ENCODE results near the gene DENND1B.

DENND1B gene

GRCh38 chr1:197775282-197776262, at the start of gene DENND1B:
DENND1B (minus strand) TSS chr1:197775480; CDS start chr1:197775155, 325 bp downstream.
- H3K4me1 Mint-ChIP-seq = peaks cover 61% of the 10 kb centered on the region

GRCh38 chr1:197814306-197814705, 39.0 kb upstream of the DENND1B start:
- Mint-ChIP-seq H3K4me1 (no peaks in the 10 kb centered on the region), H3K36me3 (no peaks in the 10 kb centered on the region), H3K4me3 (no peak overlapping the region), H3K9me3 (no peaks in the 10 kb centered on the region), H3K27ac (no peak overlapping the region)
- ATAC-seq (no peak), DNase-seq (ENCODE audit: low spot score in 2 of 2) (no peak)

More at GRCh38 chr1:197775282-197776262, at the start of gene DENND1B:
- H3K4me3 Mint-ChIP-seq = peak within 1 kb of the TSS; percentile 76
- H3K9me3 Mint-ChIP-seq = no peaks in the 10 kb centered on the region
- DNase-seq (ENCODE audit: low spot score in 2 of 2) (peak; percentile 70 to 91), ATAC-seq (peak; percentile 77)
- H3K36me3 Mint-ChIP-seq = peaks cover 29% of the 10 kb centered on the region
- H3K27ac Mint-ChIP-seq = peak within 1 kb of the TSS; percentile 97

GRCh38 chr1:197813741-197814140, 38.5 kb upstream of the DENND1B start:
- Mint-ChIP-seq H3K9me3 (no peaks in the 10 kb centered on the region), H3K4me1 (no peaks in the 10 kb centered on the region), H3K36me3 (no peaks in the 10 kb centered on the region), H3K27ac (no peak overlapping the region), H3K4me3 (no peak overlapping the region)
- no peak for DNase-seq (ENCODE audit: low spot score in 2 of 2)
- no peak for ATAC-seq

- H3K27ac Mint-ChIP-seq = no peak overlapping the region
- peaks cover 9% of the 10 kb centered on the region for H3K4me1 Mint-ChIP-seq
- H3K9me3 Mint-ChIP-seq = no peaks in the 10 kb centered on the region
- ATAC-seq = no peak
- H3K4me3 Mint-ChIP-seq = no peak overlapping the region
- DNase-seq (ENCODE audit: low spot score in 2 of 2) = no peak
- no peaks in the 10 kb centered on the region for H3K36me3 Mint-ChIP-seq
Measured at GRCh38 chr1:197811769-197812168, 36.5 kb upstream of the DENND1B start.

- Mint-ChIP-seq H3K27ac (no peak overlapping the region), H3K4me1 (peaks cover 13% of the 10 kb centered on the region), H3K9me3 (no peaks in the 10 kb centered on the region), H3K36me3 (no peaks in the 10 kb centered on the region), H3K4me3 (no peak overlapping the region)
- ATAC-seq = no peak
- no peak for DNase-seq (ENCODE audit: low spot score in 2 of 2)
Measured at GRCh38 chr1:197810812-197811211, 35.5 kb upstream of the DENND1B start.

- DNase-seq (ENCODE audit: low spot score in 2 of 2) (no peak), ATAC-seq (peak; percentile 76)
- H3K9me3 Mint-ChIP-seq = no peaks in the 10 kb centered on the region
- no peaks in the 10 kb centered on the region for H3K36me3 Mint-ChIP-seq
- peaks cover 13% of the 10 kb centered on the region for H3K4me1 Mint-ChIP-seq
- H3K4me3 Mint-ChIP-seq = no peak overlapping the region
- H3K27ac Mint-ChIP-seq = no peak overlapping the region
Measured at GRCh38 chr1:197808880-197809279, 33.6 kb upstream of the DENND1B start.

- Mint-ChIP-seq H3K36me3 (no peaks in the 10 kb centered on the region), H3K27ac (no peak overlapping the region), H3K9me3 (no peaks in the 10 kb centered on the region), H3K4me3 (no peak overlapping the region), H3K4me1 (peaks cover 13% of the 10 kb centered on the region)
- no peak for ATAC-seq
- no peak for DNase-seq (ENCODE audit: low spot score in 2 of 2)
Measured at GRCh38 chr1:197807739-197808453, 32.6 kb upstream of the DENND1B start.

- no peak for DNase-seq (ENCODE audit: low spot score in 2 of 2)
- no peak overlapping the region for H3K4me3 Mint-ChIP-seq
- peaks cover 13% of the 10 kb centered on the region for H3K4me1 Mint-ChIP-seq
- H3K36me3 Mint-ChIP-seq = no peaks in the 10 kb centered on the region
- no peak for ATAC-seq
- no peak overlapping the region for H3K27ac Mint-ChIP-seq
- no peaks in the 10 kb centered on the region for H3K9me3 Mint-ChIP-seq
Measured at GRCh38 chr1:197807216-197807615, 31.9 kb upstream of the DENND1B start.

GRCh38 chr1:197806718-197807117, 31.4 kb upstream of the DENND1B start:
- Mint-ChIP-seq H3K27ac (no peak overlapping the region), H3K4me1 (peaks cover 13% of the 10 kb centered on the region), H3K9me3 (no peaks in the 10 kb centered on the region), H3K36me3 (no peaks in the 10 kb centered on the region), H3K4me3 (no peak overlapping the region)
- ATAC-seq = peak; percentile 31
- no peak for DNase-seq (ENCODE audit: low spot score in 2 of 2)

GRCh38 chr1:197801684-197802083, 26.4 kb upstream of the DENND1B start:
- no peak for ATAC-seq
- no peak for DNase-seq (ENCODE audit: low spot score in 2 of 2)
- Mint-ChIP-seq H3K4me3 (no peak overlapping the region), H3K4me1 (peaks cover 3% of the 10 kb centered on the region), H3K27ac (no peak overlapping the region), H3K36me3 (no peaks in the 10 kb centered on the region), H3K9me3 (peaks cover 17% of the 10 kb centered on the region)

- no peak for ATAC-seq
- Mint-ChIP-seq H3K4me1 (no peaks in the 10 kb centered on the region), H3K9me3 (peaks cover 23% of the 10 kb centered on the region), H3K36me3 (no peaks in the 10 kb centered on the region), H3K4me3 (no peak overlapping the region), H3K27ac (no peak overlapping the region)
- no peak for DNase-seq (ENCODE audit: low spot score in 2 of 2)
Measured at GRCh38 chr1:197801111-197801482, 25.8 kb upstream of the DENND1B start.

GRCh38 chr1:197800379-197801110, 25.3 kb upstream of the DENND1B start:
- DNase-seq (ENCODE audit: low spot score in 2 of 2) (no peak), ATAC-seq (no peak)
- Mint-ChIP-seq H3K36me3 (no peaks in the 10 kb centered on the region), H3K9me3 (peaks cover 28% of the 10 kb centered on the region), H3K4me3 (no peak overlapping the region), H3K4me1 (no peaks in the 10 kb centered on the region), H3K27ac (no peak overlapping the region)

- Mint-ChIP-seq H3K27ac (no peak overlapping the region), H3K36me3 (no peaks in the 10 kb centered on the region), H3K4me3 (no peak overlapping the region), H3K4me1 (no peaks in the 10 kb centered on the region), H3K9me3 (peaks cover 28% of the 10 kb centered on the region)
- ATAC-seq (no peak), DNase-seq (ENCODE audit: low spot score in 2 of 2) (no peak)
Measured at GRCh38 chr1:197799271-197799670, 24.0 kb upstream of the DENND1B start.

GRCh38 chr1:197798492-197798891, 23.2 kb upstream of the DENND1B start:
- no peak for DNase-seq (ENCODE audit: low spot score in 2 of 2)
- H3K9me3 Mint-ChIP-seq = peaks cover 28% of the 10 kb centered on the region
- no peaks in the 10 kb centered on the region for H3K36me3 Mint-ChIP-seq
- H3K27ac Mint-ChIP-seq = no peak overlapping the region
- no peak overlapping the region for H3K4me3 Mint-ChIP-seq
- no peaks in the 10 kb centered on the region for H3K4me1 Mint-ChIP-seq
- no peak for ATAC-seq

- no peak overlapping the region for H3K4me3 Mint-ChIP-seq
- ATAC-seq (no peak), DNase-seq (ENCODE audit: low spot score in 2 of 2) (no peak)
- no peaks in the 10 kb centered on the region for H3K36me3 Mint-ChIP-seq
- no peaks in the 10 kb centered on the region for H3K4me1 Mint-ChIP-seq
- H3K27ac Mint-ChIP-seq = no peak overlapping the region
- peaks cover 28% of the 10 kb centered on the region for H3K9me3 Mint-ChIP-seq
Measured at GRCh38 chr1:197797010-197797409, 21.7 kb upstream of the DENND1B start.

Measured in stimulated activated effector memory CD8-positive, alpha-beta T cell treated with anti-CD3 and anti-CD28 coated beads, Interleukin-12 subunit alpha, Interleukin-12 subunit beta, amount 100 ng/mL, for 72 hours (primary cell).